Ishikawa (cell line): ENCODE measurements around the gene SV2B.

Experiments
- CEBPB ChIP-seq: IDR thresholded peaks from 2 replicates; pipeline ENCODE4 v1.6.1; 2012
- CREB1 ChIP-seq: IDR thresholded peaks from 2 replicates; pipeline ENCODE4 v1.6.1; 2012; ENCODE audit warnings: low read depth
- EGR1 ChIP-seq: IDR thresholded peaks from 2 replicates; pipeline ENCODE4 v1.6.1; 2012
- EP300 ChIP-seq: IDR thresholded peaks from 2 replicates; pipeline ENCODE4 v1.6.1; 2012; ENCODE audit warnings: borderline replicate concordance
- FOXM1 ChIP-seq: IDR thresholded peaks from 2 replicates; pipeline ENCODE4 v1.6.1; 2012; ENCODE audit warnings: low read depth, borderline replicate concordance
- NFIC ChIP-seq: IDR thresholded peaks from 2 replicates; pipeline ENCODE4 v1.6.1; 2012
- RAD21 ChIP-seq: IDR thresholded peaks from 2 replicates; pipeline ENCODE4 v1.6.1; 2012; ENCODE audit warnings: low read depth
- TAF1 ChIP-seq: IDR thresholded peaks from 2 replicates; pipeline ENCODE4 v1.6.1; 2012; ENCODE audit warnings: low read depth, mild to moderate bottlenecking
- TCF12 ChIP-seq: IDR thresholded peaks from 2 replicates; pipeline ENCODE4 v1.6.1; 2012; ENCODE audit warnings: low read depth
- TEAD4 ChIP-seq: IDR thresholded peaks from 2 replicates; pipeline ENCODE4 v1.6.1; 2012
- YY1 ChIP-seq: IDR thresholded peaks from 2 replicates; pipeline ENCODE4 v1.6.1; 2012; ENCODE audit warnings: low read depth
- ZBTB7A ChIP-seq: IDR thresholded peaks from 2 replicates; pipeline ENCODE4 v1.6.1; 2012; ENCODE audit warnings: low read depth
- TF ChIP-seq, protein P1 (sequence below): IDR thresholded peaks from 2 replicates; pipeline ENCODE4 v1.6.1; 2012
- TF ChIP-seq, protein P2 (sequence below): IDR thresholded peaks from 2 replicates; pipeline ENCODE4 v1.6.1; 2012
- TF ChIP-seq, protein P3 (sequence below): IDR thresholded peaks from 2 replicates; pipeline ENCODE4 v1.6.1; 2012; ENCODE audit warnings: low read depth, mild to moderate bottlenecking

The SV2B gene

DNA sequence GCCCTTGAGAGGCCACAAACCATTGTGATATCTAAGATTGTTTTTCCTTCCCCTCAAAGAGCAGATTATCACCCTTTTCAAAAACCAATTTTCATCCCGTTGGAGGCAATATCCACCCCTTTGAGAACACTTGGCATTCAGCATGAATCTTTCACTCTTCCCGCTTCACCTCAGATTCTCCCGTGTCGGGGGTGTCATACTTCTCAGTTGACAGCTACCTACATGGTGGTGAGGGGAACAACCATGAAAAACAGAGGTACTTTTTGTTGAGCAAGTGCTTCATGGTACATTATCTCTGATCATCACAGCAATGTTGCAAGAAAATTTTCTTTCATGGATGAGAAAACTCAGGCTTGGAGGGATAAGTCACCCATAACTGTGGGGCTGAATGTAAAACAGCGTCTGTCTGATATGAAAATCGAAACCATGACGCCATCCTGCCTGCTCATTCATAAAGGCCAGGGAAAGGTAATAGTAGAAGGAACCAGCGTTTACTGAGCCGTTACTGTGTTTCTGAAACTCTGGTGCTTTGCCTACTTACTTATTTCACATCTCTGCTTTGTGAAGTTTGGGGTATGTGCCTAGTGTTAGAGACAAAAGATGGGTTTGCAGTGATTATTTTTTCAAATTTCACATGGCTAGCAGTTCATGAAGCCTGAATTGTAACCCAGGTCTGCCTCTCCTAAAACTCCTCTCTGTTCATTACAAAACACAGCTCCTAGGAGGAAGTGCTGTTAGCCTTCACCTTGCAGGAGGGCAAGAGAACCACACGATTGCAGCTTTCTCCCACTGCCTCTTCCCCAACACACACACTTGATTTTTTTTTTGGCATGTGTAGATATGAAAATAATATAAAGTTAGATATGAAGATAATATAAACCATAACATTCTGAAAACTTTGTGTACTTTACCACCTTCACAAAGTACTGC is 35.4 kb downstream of the SV2B start:
- TF ChIP-seq, protein P1, sequence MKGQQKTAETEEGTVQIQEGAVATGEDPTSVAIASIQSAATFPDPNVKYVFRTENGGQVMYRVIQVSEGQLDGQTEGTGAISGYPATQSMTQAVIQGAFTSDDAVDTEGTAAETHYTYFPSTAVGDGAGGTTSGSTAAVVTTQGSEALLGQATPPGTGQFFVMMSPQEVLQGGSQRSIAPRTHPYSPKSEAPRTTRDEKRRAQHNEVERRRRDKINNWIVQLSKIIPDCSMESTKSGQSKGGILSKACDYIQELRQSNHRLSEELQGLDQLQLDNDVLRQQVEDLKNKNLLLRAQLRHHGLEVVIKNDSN: no peak
- no peak for TF ChIP-seq RAD21

DNA sequence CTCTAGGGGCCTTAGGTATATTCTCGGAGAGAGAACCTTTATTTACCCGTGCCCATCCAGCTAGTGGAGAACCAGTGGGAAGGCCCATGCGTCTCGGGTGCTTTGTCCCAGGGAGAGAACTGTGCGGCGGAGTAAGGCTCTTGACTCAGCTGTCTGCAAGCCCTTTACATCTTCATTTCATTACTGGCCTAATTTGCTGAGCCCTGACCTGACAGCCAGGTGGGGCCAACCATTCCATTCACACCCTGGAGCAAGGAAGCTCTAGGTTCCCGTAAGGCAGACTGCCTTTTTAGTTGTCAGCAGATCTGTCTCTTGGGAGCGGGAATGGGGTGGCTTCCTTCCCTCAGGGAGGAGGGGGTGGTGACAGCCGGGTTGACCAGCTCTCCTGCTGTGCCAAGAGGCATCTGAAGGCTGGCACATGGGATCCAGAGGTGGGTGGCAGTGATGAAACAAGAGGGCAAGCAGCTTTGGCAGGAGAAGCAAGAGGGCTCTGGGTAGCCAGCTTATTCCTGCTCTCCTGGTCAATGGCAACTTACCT is 36.4 kb downstream of the SV2B start:
- TF ChIP-seq ZBTB7A (no peak), TCF12 (no peak), TAF1 (no peak), TEAD4 (no peak), CREB1 (no peak)
- TF ChIP-seq, protein P2, sequence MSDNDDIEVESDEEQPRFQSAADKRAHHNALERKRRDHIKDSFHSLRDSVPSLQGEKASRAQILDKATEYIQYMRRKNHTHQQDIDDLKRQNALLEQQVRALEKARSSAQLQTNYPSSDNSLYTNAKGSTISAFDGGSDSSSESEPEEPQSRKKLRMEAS: no peak
- TF ChIP-seq, protein P3, sequence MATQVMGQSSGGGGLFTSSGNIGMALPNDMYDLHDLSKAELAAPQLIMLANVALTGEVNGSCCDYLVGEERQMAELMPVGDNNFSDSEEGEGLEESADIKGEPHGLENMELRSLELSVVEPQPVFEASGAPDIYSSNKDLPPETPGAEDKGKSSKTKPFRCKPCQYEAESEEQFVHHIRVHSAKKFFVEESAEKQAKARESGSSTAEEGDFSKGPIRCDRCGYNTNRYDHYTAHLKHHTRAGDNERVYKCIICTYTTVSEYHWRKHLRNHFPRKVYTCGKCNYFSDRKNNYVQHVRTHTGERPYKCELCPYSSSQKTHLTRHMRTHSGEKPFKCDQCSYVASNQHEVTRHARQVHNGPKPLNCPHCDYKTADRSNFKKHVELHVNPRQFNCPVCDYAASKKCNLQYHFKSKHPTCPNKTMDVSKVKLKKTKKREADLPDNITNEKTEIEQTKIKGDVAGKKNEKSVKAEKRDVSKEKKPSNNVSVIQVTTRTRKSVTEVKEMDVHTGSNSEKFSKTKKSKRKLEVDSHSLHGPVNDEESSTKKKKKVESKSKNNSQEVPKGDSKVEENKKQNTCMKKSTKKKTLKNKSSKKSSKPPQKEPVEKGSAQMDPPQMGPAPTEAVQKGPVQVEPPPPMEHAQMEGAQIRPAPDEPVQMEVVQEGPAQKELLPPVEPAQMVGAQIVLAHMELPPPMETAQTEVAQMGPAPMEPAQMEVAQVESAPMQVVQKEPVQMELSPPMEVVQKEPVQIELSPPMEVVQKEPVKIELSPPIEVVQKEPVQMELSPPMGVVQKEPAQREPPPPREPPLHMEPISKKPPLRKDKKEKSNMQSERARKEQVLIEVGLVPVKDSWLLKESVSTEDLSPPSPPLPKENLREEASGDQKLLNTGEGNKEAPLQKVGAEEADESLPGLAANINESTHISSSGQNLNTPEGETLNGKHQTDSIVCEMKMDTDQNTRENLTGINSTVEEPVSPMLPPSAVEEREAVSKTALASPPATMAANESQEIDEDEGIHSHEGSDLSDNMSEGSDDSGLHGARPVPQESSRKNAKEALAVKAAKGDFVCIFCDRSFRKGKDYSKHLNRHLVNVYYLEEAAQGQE: no peak

DNA sequence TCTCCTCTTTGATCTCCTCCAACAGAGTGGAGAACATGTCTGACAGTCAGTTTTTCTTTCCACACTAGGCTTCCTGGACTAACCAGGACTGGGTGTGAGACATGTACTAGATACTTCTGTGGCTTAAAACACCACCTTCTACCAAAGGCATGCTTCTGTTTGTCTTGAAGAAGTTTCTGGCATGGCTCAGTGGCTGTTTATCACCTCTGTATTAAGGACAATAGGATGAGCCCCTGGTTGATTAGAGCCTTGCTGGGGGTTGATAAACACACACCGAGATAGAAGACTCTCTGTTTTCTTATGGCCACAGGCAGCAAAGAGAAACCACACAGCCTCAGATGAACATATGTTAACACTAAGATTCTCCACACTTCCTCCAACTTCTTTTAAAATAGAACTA is 40.5 kb downstream of the SV2B start:
- no peak for TF ChIP-seq TCF12
- TF ChIP-seq CREB1: no peak
- no peak for TF ChIP-seq TEAD4
- TF ChIP-seq NFIC: no peak
- TF ChIP-seq FOXM1: no peak
- no peak for TF ChIP-seq EP300
- TF ChIP-seq YY1: no peak
- TF ChIP-seq, protein P2: no peak
- TF ChIP-seq CEBPB: no peak
- TF ChIP-seq ZBTB7A: no peak
- TF ChIP-seq, protein P1: no peak
- TF ChIP-seq TAF1: no peak
- no peak for TF ChIP-seq EGR1
- TF ChIP-seq, protein P3: no peak
- TF ChIP-seq RAD21: no peak

DNA sequence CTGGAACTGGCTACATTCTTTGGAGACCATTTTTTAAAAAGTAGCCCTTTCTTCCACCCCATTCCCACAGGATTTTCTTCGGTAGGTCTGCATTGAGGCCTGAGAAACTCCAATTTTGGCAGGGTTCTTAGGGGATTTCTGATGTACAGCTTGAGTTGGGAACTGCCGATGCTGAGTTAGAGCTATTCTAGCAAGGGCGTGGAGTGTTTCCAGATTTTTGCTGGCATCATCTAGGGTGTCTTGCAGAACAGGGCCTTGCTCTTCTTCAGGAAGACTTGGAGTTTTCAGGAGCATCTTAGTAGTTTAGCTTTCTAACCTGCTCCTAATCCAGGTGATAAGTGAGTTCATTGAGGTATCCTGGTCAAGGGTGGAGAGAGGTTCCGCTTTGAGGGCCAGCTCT is 41.0 kb downstream of the SV2B start:
- TF ChIP-seq, protein P1: no peak
- no peak for TF ChIP-seq TCF12
- TF ChIP-seq, protein P2: no peak
- no peak for TF ChIP-seq YY1
- TF ChIP-seq ZBTB7A: no peak
- no peak for TF ChIP-seq CREB1
- TF ChIP-seq NFIC: no peak
- TF ChIP-seq FOXM1: no peak
- TF ChIP-seq, protein P3: no peak
- TF ChIP-seq EGR1: no peak
- TF ChIP-seq RAD21: no peak
- no peak for TF ChIP-seq CEBPB
- TF ChIP-seq TAF1: no peak
- no peak for TF ChIP-seq EP300
- no peak for TF ChIP-seq TEAD4
